Activated T-cell treated with anti-CD3 and anti-CD28 coated beads, Interleukin-2, amount 50 U/mL, for 72 hours (primary cell): Measurements from ENCODE around the gene RBM44. TPM values are rescaled to one million over a fixed set of nuclear protein-coding genes. Genes with fewer than 3 reads are reported as not detected.

Experiments used
- total RNA-seq, 2 donors: library from RNA; stranded (reverse); gene quantifications; one replicate each; pipeline ENCODE4 v1.2.3, GENCODE V29; 2022

RBM44 gene
- total RNA-seq, 2 donors from 2014 or later, result 1.9 TPM

Other genes with a start within 250 kb of the RBM44 start
- not detected for gene PRLH, start 232.2 kb upstream of the RBM44 start, total RNA-seq
- gene RAB17, start 208.0 kb upstream of the RBM44 start, total RNA-seq, result under 1 TPM in 1 of 2 donors, not detected in 1; 0.09 TPM
- gene LRRFIP1, start 171.2 kb upstream of the RBM44 start, total RNA-seq, result 100 to 1,000 TPM; 198 to 239 TPM
- gene RAMP1, start 60.8 kb downstream of the RBM44 start, total RNA-seq, result 1 to 10 TPM in 1 of 2 donors, under 1 TPM in 1; 1.00 to 1.8 TPM
- gene UBE2F, start 168.2 kb downstream of the RBM44 start, total RNA-seq, result 10 to 100 TPM; 73.6 to 81.7 TPM